GM12878 (cell line): ENCODE data around the gene LHX5. TPM values are rescaled to one million over a fixed set of nuclear protein-coding genes. Genes with fewer than 3 reads are reported as not detected.

Source experiments
- ATAC-seq: fragments of 200-7000 bp; cut with Tn5 transposase; 3 replicates; pipeline ENCODE4 v1.9.1; 2020; ENCODE audit warnings: mild to moderate bottlenecking, moderate library complexity
- BruUV-seq: library from RNA; stranded (reverse); fragments of 400-500 nt; replicated peaks from 2 replicates; lab custom pipeline; 2021; lab: Mats Ljungman, UMichigan
- CTCF ChIA-PET: fragments of 300-600 bp; sonication (Branson Sonifier 250); formaldehyde crosslinking; extraction: SDS; loops from one replicate; lab custom pipeline; 2021; ENCODE audit warnings: inconsistent platforms; lab: Yijun Ruan, JAX
- POLR2A ChIA-PET: fragments of 350-600 bp; formaldehyde crosslinking; extraction: SDS; loops from one replicate; lab custom pipeline; 2021; ENCODE audit warnings: inconsistent platforms; lab: Charles Lee
- RAD21 ChIA-PET: fragments of 300-600 bp; sonication (Branson Sonifier 250); formaldehyde crosslinking; loops from one replicate; lab custom pipeline; 2023; ENCODE audit warnings: antibody characterized with exemption; ENCODE audit not compliant: unreplicated experiment; lab: Charles Lee
- SMC1A ChIA-PET: fragments of 300-600 bp; sonication (Branson Sonifier 250); formaldehyde crosslinking; loops from one replicate; lab custom pipeline; 2023; ENCODE audit not compliant: unreplicated experiment, uncharacterized antibody; lab: Charles Lee
- DNase-seq: peaks from one replicate; pipeline ENCODE4 v3.0.0-alpha.2; 2011; ENCODE audit warnings: low read depth, low spot score
- FAIRE-seq: peaks from 3 replicates; lab custom pipeline; 2011; peaks lifted over from hg19 to GRCh38; lab: Jason Lieb, UNC
- H2AFZ ChIP-seq: 2 replicates; pipeline ENCODE4 v1.6.0; 2011; ENCODE audit warnings: low read depth, low read length, control low read depth; ENCODE audit not compliant: control insufficient read depth
- H3K27ac ChIP-seq: 2 replicates; pipeline ENCODE4 v1.5.1; 2011; ENCODE audit warnings: control low read depth; ENCODE audit not compliant: control insufficient read depth, insufficient read depth
- H3K27me3 ChIP-seq, 2 experiments: replicated peaks in 1 of 2; 2 replicates each; pipeline versions ENCODE4 v1.6.0 to v1.6.1; 2011; ENCODE audit warnings: low read length in 1 of 2; ENCODE audit not compliant: control insufficient read depth in 2 of 2, insufficient read depth in 2 of 2
- H3K36me3 ChIP-seq, 2 experiments: 2 replicates each; pipeline ENCODE4 v1.5.1; 2011; ENCODE audit warnings: low read length in 1 of 2; ENCODE audit not compliant: control insufficient read depth in 2 of 2, insufficient read depth in 2 of 2
- H3K4me1 ChIP-seq: 2 replicates; pipeline ENCODE4 v1.6.1; 2011; ENCODE audit warnings: mild to moderate bottlenecking, low read length, moderate library complexity, mixed read lengths; ENCODE audit not compliant: control insufficient read depth, insufficient read depth
- H3K4me2 ChIP-seq: 2 replicates; pipeline ENCODE4 v1.6.0; 2011; ENCODE audit warnings: control low read depth; ENCODE audit not compliant: control insufficient read depth, insufficient read depth
- H3K4me3 ChIP-seq: fragments of 200-600 bp; sonication (generic); 2 replicates; pipeline ENCODE4 v1.5.1; 2016
- H3K79me2 ChIP-seq: 2 replicates; pipeline ENCODE4 v1.6.0; 2011; ENCODE audit warnings: low read length; ENCODE audit not compliant: control insufficient read depth, insufficient read depth
- H3K9ac ChIP-seq: 2 replicates; pipeline ENCODE4 v1.8.0; 2011; ENCODE audit warnings: low read length, control low read depth, mixed read lengths; ENCODE audit not compliant: control insufficient read depth, insufficient read depth
- H3K9me3 ChIP-seq: replicated peaks from 3 replicates; pipeline ENCODE4 v1.5.1; 2011; ENCODE audit warnings: mild to moderate bottlenecking, low read length; ENCODE audit not compliant: control insufficient read depth, insufficient read depth
- H4K20me1 ChIP-seq: 2 replicates; pipeline ENCODE4 v1.6.0; 2011; ENCODE audit not compliant: control insufficient read depth, insufficient read depth
- BCL11A ChIP-seq: IDR thresholded peaks from 2 replicates; pipeline ENCODE4 v1.6.1; 2011; ENCODE audit warnings: low read depth, low read length
- CBFB ChIP-seq: IDR thresholded peaks from 2 replicates; pipeline ENCODE4 v1.6.1; 2016; ENCODE audit warnings: antibody characterized with exemption, low read depth
- CREM ChIP-seq: IDR thresholded peaks from 2 replicates; pipeline ENCODE4 v1.6.1; 2014; ENCODE audit warnings: antibody characterized with exemption, low read depth
- IKZF1 ChIP-seq: fragments of 450-650 bp; conservative IDR thresholded peaks from 2 replicates; pipeline ENCODE4 v1.6.1; 2017; ENCODE audit warnings: antibody characterized with exemption, mild to moderate bottlenecking
- IKZF2 ChIP-seq, 2 experiments: fragments of 450-650 bp; IDR thresholded peaks; 2 replicates each; pipeline ENCODE4 v1.6.1; 2017; ENCODE audit warnings: mild to moderate bottlenecking in 2 of 2, moderate library complexity in 2 of 2
- IRF4 ChIP-seq: IDR thresholded peaks from 2 replicates; pipeline ENCODE4 v1.6.1; 2011; ENCODE audit warnings: low read depth, low read length
- JUNB ChIP-seq: IDR thresholded peaks from 2 replicates; pipeline ENCODE4 v1.6.1; 2016; ENCODE audit warnings: antibody characterized with exemption, mild to moderate bottlenecking
- MTA2 ChIP-seq: fragments of 450-650 bp; IDR thresholded peaks from 2 replicates; pipeline ENCODE4 v1.6.1; 2016; ENCODE audit warnings: low read depth, mild to moderate bottlenecking, moderate library complexity
- NFIC ChIP-seq: IDR thresholded peaks from 2 replicates; pipeline ENCODE4 v1.6.1; 2012; ENCODE audit warnings: low read depth, mild to moderate bottlenecking, inconsistent platforms, low read length, moderate library complexity
- NFYB ChIP-seq: IDR thresholded peaks from 2 replicates; pipeline ENCODE4 v1.6.1; 2011; ENCODE audit warnings: low read depth, mild to moderate bottlenecking, low read length, improper control_type of control experiment, moderate library complexity; ENCODE audit not compliant: insufficient read depth
- POU2F2 ChIP-seq: IDR thresholded peaks from 3 replicates; pipeline ENCODE4 v1.6.1; 2011; ENCODE audit warnings: low read depth, mild to moderate bottlenecking, low read length, borderline replicate concordance
- RUNX3 ChIP-seq: IDR thresholded peaks from 2 replicates; pipeline ENCODE4 v1.6.1; 2012; ENCODE audit warnings: low read length, inconsistent platforms
- SREBF2 ChIP-seq: IDR thresholded peaks from 2 replicates; pipeline ENCODE4 v1.6.1; 2012; ENCODE audit warnings: mild to moderate bottlenecking, low read length
- WGBS: methylation state at CpG from one replicate; pipeline ENCODE4 v1.1.6; 2016; ENCODE audit warnings: low lambda C conversion rate; ENCODE audit not compliant: insufficient replicate concordance, insufficient coverage; ENCODE audit errors: missing lambda C conversion rate; 5-methylcytosine and 5-hydroxymethylcytosine counted together
- in situ Hi-C: fragments of 300-500 bp; cut with MboI; formaldehyde crosslinking; loops from 9 replicates; pipeline ENCODE4 v1.14.3; 2018; ENCODE audit warnings: mixed read lengths
- intact Hi-C: fragments of 100-400 bp; cut with micrococcal nuclease; formaldehyde crosslinking; loops from one replicate; pipeline ENCODE4 v1.14.2; 2022; ENCODE audit not compliant: unreplicated experiment
- polyA plus RNA-seq, 11 experiments: library from polyadenylated mRNA; depleted of rRNA in 4 of 11; unstranded in 6 of 11; stranded (reverse) in 5 of 11; fragments of >200 nt; fragmentation: Nextera tagmentation in 4 of 11; fragmentation: Illumina TruSeq in 1 of 11; extraction: Ambion mirVana in 4 of 11; extraction: Trizol in 1 of 11; gene quantifications; 1 replicate in 1 of 11; 2 replicates in 10 of 11; pipeline versions ENCODE4 v1.2.1 to v1.2.3, GENCODE V29; 2011 to 2016; ENCODE audit warnings: inconsistent platforms in 2 of 11, missing spikeins in 2 of 11, low read depth in 1 of 11
- total RNA-seq, 4 experiments: library from RNA; depleted of rRNA in 3 of 4; stranded (reverse); fragments of >200 nt in 3 of 4; fragmentation: Illumina TruSeq in 1 of 4; extraction: Trizol in 1 of 4; gene quantifications; 2 replicates each; pipeline versions ENCODE4 v1.2.1 to v1.2.3, GENCODE V29; 2013 to 2021
- TF ChIP-seq, protein P1 (sequence below): fragments of 450-650 bp; IDR thresholded peaks from 2 replicates; pipeline ENCODE4 v1.6.1; 2017; ENCODE audit warnings: antibody characterized with exemption, mild to moderate bottlenecking, moderate library complexity
- TF ChIP-seq, protein P2 (sequence below): fragments of 450-650 bp; IDR thresholded peaks from 2 replicates; pipeline ENCODE4 v1.6.1; 2016; ENCODE audit warnings: mild to moderate bottlenecking

The LHX5 gene
- total and polyA plus RNA-seq, 10 of the 15 experiments (the other 5 are each of a cell fraction or from before 2014, with no cell fraction given), result 0.03 TPM; not detected in 9

DNA sequence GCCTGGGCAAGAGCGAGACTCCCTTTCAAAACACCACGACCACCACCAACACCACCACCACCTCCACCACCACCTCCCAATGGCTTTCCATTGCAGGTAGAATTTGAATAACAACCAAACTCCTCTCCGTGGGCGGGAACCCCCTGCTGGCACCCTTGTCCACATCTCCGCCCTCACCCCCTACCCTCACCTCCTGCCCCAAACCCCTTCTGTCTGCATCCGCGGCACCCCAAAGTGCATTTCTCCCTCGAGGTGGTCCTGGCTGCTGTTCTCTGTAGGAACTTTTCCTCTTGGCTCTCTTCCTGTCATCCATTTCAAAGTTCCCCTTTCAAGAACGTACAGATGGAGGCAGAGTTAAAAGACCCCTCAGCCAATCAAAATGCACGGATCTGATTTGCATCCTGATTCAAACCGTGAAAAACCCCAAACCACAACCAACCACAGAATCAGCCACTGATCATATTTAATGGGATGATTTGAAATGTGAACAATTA lies 45.7 kb downstream of the LHX5 start:
- H3K79me2 ChIP-seq, result no peaks in the 10 kb centered on the region
- in situ Hi-C loops, result no loop called here
- CTCF ChIA-PET, result interaction anchor here (0.6 to 1.6 kb wide), 29 partner anchors 14 to 378 kb away, joined by 3 to 16 read pairs (median 3); partner anchors contain the start of gene PLBD2
- peak overlapping the region; percentile 9; the same call in 1 of the 2 replicates for H3K4me2 ChIP-seq
- BruUV-seq, result no TSS peak
- WGBS, result 4% methylated on average over 11 of the region's 11 CpGs
- peak; percentile 30 for ATAC-seq
- H3K27ac ChIP-seq, result no peak overlapping the region
- FAIRE-seq, result no peak
- peaks cover 10% of the 10 kb centered on the region for H3K4me1 ChIP-seq
- intact Hi-C loops, result no loop called here
- H3K36me3 ChIP-seq, result no peaks in the 10 kb centered on the region
- RAD21 ChIA-PET, result interaction anchor here (0.6 to 1.4 kb wide), 11 partner anchors 51 to 231 kb away, joined by 3 to 9 read pairs (median 3); no protein-coding TSS in a partner anchor
- POLR2A ChIA-PET, result no interaction called here
- H4K20me1 ChIP-seq, result no peaks in the 10 kb centered on the region
- peak; percentile 25 for DNase-seq
- SMC1A ChIA-PET, result interaction anchor here (0.8 to 1.8 kb wide), 8 partner anchors 14 to 252 kb away, joined by 3 to 8 read pairs (median 4); no protein-coding TSS in a partner anchor
- no peak overlapping the region for H3K9ac ChIP-seq
- TF ChIP-seq CBFB (peak; percentile 82), MTA2 (peak; percentile 77), IKZF2 (IDR thresholded peaks at IDR 0.05) (0 out of 4 replicates have a peak, but pooled peaks have one; percentile 33 to 46), BCL11A (peak; percentile 43; the same call in 1 of the 2 replicates), NFYB (peak; percentile 77), IRF4 (peak; percentile 67; the same call in 1 of the 2 replicates), SREBF2 (no peak), IKZF1 (0 out of 2 replicates have a peak, but pooled peaks have one; percentile 11), RUNX3 (peak; percentile 96), CREM (no peak), JUNB (peak; percentile 81), NFIC (peak; percentile 48; the same call in 1 of the 2 replicates), POU2F2 (peak; percentile 75; the same call in 1 of the 3 replicates)
- TF ChIP-seq, protein P1, sequence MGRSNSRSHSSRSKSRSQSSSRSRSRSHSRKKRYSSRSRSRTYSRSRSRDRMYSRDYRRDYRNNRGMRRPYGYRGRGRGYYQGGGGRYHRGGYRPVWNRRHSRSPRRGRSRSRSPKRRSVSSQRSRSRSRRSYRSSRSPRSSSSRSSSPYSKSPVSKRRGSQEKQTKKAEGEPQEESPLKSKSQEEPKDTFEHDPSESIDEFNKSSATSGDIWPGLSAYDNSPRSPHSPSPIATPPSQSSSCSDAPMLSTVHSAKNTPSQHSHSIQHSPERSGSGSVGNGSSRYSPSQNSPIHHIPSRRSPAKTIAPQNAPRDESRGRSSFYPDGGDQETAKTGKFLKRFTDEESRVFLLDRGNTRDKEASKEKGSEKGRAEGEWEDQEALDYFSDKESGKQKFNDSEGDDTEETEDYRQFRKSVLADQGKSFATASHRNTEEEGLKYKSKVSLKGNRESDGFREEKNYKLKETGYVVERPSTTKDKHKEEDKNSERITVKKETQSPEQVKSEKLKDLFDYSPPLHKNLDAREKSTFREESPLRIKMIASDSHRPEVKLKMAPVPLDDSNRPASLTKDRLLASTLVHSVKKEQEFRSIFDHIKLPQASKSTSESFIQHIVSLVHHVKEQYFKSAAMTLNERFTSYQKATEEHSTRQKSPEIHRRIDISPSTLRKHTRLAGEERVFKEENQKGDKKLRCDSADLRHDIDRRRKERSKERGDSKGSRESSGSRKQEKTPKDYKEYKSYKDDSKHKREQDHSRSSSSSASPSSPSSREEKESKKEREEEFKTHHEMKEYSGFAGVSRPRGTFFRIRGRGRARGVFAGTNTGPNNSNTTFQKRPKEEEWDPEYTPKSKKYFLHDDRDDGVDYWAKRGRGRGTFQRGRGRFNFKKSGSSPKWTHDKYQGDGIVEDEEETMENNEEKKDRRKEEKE, result no peak
- TF ChIP-seq, protein P2, sequence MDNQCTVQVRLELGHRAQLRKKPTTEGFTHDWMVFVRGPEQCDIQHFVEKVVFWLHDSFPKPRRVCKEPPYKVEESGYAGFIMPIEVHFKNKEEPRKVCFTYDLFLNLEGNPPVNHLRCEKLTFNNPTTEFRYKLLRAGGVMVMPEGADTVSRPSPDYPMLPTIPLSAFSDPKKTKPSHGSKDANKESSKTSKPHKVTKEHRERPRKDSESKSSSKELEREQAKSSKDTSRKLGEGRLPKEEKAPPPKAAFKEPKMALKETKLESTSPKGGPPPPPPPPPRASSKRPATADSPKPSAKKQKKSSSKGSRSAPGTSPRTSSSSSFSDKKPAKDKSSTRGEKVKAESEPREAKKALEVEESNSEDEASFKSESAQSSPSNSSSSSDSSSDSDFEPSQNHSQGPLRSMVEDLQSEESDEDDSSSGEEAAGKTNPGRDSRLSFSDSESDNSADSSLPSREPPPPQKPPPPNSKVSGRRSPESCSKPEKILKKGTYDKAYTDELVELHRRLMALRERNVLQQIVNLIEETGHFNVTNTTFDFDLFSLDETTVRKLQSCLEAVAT, result peak; percentile 43
- H3K4me3 ChIP-seq, result no peak overlapping the region
- no peaks in the 10 kb centered on the region for H3K9me3 ChIP-seq
- H3K27me3 ChIP-seq, result no peaks in the 10 kb centered on the region
- no peak overlapping the region for H2AFZ ChIP-seq
